Kidney epithelial cell (primary cell): ENCODE data around the gene DNAI1. TPM values are rescaled to one million over a fixed set of nuclear protein-coding genes. Genes with fewer than 3 reads are reported as not detected.

Experiments used
- DNase-seq: peaks from one replicate; pipeline ENCODE4 v3.0.0-alpha.2; 2010; ENCODE audit warnings: low read depth
- H3K27me3 ChIP-seq: 2 replicates; pipeline ENCODE4 v1.6.0; 2011; ENCODE audit warnings: low read length; ENCODE audit not compliant: control insufficient read depth, insufficient read depth
- H3K36me3 ChIP-seq: 2 replicates; pipeline ENCODE4 v1.5.1; 2011; ENCODE audit warnings: low read length; ENCODE audit not compliant: control insufficient read depth, insufficient read depth
- H3K4me3 ChIP-seq: 2 replicates; pipeline ENCODE4 v1.5.1; 2011; ENCODE audit warnings: low read depth, mild to moderate bottlenecking, control low read depth, low read length
- total RNA-seq: library from RNA; depleted of rRNA; stranded (reverse); fragments of >200 nt; gene quantifications from 2 replicates; pipeline ENCODE4 v1.2.3, GENCODE V29; 2015
- TF ChIP-seq, protein P1 (sequence below): IDR thresholded peaks from 2 replicates; pipeline ENCODE4 v1.5.1; 2011; ENCODE audit warnings: mild to moderate bottlenecking, moderate library complexity, low read length, control low read depth, inconsistent platforms; ENCODE audit not compliant: insufficient read depth, poor library complexity, severe bottlenecking

DNAI1 gene
- total RNA-seq, 1 donor from 2014 or later = not detected

DNA sequence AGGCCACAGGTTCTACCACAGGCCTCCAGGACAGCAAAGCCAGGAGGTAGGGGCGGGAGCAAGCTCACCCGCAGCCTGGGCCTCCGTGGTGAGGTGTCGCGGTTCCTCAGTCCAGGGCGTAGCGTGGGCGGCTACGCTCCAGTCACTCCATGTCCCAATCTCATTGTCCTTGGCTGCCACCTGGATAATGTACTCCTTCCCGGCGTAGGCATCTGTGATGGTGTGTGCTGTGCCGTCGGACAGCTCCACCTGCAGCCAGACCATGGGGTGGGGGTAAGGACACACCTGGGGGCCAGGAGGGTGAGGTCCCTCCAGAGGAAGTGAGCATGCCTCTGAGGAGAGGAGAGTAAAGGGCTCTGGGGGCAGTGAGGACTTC lies 94.0 kb downstream of the DNAI1 start:
- no peaks in the 10 kb centered on the region for H3K36me3 ChIP-seq
- H3K27me3 ChIP-seq = peaks cover 73% of the 10 kb centered on the region
- TF ChIP-seq, protein P1, sequence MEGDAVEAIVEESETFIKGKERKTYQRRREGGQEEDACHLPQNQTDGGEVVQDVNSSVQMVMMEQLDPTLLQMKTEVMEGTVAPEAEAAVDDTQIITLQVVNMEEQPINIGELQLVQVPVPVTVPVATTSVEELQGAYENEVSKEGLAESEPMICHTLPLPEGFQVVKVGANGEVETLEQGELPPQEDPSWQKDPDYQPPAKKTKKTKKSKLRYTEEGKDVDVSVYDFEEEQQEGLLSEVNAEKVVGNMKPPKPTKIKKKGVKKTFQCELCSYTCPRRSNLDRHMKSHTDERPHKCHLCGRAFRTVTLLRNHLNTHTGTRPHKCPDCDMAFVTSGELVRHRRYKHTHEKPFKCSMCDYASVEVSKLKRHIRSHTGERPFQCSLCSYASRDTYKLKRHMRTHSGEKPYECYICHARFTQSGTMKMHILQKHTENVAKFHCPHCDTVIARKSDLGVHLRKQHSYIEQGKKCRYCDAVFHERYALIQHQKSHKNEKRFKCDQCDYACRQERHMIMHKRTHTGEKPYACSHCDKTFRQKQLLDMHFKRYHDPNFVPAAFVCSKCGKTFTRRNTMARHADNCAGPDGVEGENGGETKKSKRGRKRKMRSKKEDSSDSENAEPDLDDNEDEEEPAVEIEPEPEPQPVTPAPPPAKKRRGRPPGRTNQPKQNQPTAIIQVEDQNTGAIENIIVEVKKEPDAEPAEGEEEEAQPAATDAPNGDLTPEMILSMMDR = no peak
- no peak for DNase-seq
- H3K4me3 ChIP-seq = no peak overlapping the region

DNA sequence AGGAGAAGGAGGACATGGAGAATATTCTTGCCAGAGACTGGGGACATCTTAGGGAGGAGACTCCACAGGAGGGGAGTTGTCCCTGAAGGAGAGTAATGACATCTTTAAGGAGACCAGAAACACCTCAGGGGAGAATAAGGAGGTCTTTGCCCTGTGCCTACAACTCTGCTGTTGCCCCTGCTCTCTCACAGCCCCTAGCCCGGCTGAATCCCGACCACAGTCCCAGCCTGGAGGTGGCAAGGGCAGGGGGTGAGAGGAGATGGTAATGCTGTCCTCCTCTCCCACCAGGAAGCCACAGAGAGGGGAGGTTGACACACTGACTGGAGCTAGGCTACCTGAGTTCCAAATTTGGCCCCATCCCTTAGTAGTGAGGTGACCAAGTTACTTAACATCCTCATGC lies 94.4 kb downstream of the DNAI1 start:
- peaks cover 74% of the 10 kb centered on the region for H3K27me3 ChIP-seq
- H3K4me3 ChIP-seq = no peak overlapping the region
- H3K36me3 ChIP-seq = no peaks in the 10 kb centered on the region
- TF ChIP-seq, protein P1 = no peak
- DNase-seq = no peak

DNA sequence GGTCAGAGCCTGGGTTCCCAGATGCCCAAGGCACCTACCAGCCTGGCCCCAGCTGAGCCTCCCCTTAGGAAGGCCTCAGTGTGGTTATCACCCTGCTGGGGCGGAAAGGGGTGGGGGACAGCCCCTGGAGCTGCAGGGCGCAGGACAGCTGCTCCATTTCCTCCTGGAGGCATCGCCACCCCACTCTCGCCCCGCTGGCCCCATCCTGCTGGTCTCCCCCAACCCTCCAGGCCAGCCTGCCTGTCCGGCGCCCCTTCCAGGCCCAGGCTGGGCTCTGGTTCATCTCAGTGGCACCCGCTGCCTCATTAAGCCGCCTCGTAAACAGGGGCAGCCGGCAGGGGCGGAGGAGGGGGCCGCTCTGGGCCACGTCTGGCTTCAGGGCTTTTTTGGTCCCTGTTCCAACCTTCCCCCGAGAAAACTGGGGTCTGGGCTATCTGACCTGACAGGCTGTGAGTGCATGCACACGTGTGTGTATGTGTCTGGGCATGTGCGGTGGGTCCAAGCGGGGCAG lies 95.0 kb downstream of the DNAI1 start:
- Histone ChIP-seq H3K36me3 (no peaks in the 10 kb centered on the region), H3K4me3 (no peak overlapping the region), H3K27me3 (peaks cover 76% of the 10 kb centered on the region)
- DNase-seq = no peak
- TF ChIP-seq, protein P1 = no peak

GRCh38 chr9:34554211-34555001 lies 95.8 kb downstream of the DNAI1 start:
- no peak for DNase-seq
- TF ChIP-seq, protein P1 = no peak
- no peaks in the 10 kb centered on the region for H3K36me3 ChIP-seq
- peaks cover 80% of the 10 kb centered on the region for H3K27me3 ChIP-seq
- no peak overlapping the region for H3K4me3 ChIP-seq

DNA sequence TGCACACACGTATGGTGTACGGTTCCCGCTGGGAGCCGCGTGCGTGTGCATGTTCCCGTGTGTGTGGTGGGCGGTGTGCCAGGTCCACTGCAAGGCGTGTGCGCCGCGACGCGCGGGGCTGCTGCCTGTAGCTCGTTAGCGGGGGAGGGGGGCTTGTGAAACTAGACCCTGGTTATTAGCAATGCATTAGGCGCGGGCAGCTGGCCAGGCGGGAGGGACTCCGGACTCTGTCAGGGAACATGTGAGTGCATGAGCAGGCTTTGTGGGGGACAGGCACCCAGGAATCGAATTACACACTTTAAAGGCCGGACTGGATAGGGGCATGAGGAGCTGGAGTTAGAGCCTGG lies 96.4 kb downstream of the DNAI1 start:
- no peak for DNase-seq
- no peak overlapping the region for H3K4me3 ChIP-seq
- peaks cover 82% of the 10 kb centered on the region for H3K27me3 ChIP-seq
- TF ChIP-seq, protein P1 = no peak
- no peaks in the 10 kb centered on the region for H3K36me3 ChIP-seq

GRCh38 chr9:34555500-34555899 lies 96.9 kb downstream of the DNAI1 start:
- H3K36me3 ChIP-seq = no peaks in the 10 kb centered on the region
- peaks cover 84% of the 10 kb centered on the region for H3K27me3 ChIP-seq
- H3K4me3 ChIP-seq = no peak overlapping the region
- no peak for DNase-seq
- TF ChIP-seq, protein P1 = no peak
